HepG2 (cell line): Measurements from ENCODE around the gene ALOX5AP. TPM values are rescaled to one million over a fixed set of nuclear protein-coding genes. Genes with fewer than 3 reads are reported as not detected.

Experiments
- AFF4 ChIP-seq: sonication (generic); formaldehyde crosslinking; IDR thresholded peaks from 2 replicates; pipeline ENCODE4 v1.4.0; 2020; ENCODE audit warnings: missing genetic modification reagents
- ARNTL ChIP-seq: sonication (generic); formaldehyde crosslinking; IDR thresholded peaks from 2 replicates; pipeline ENCODE4 v1.4.0; 2020; ENCODE audit warnings: mild to moderate bottlenecking, missing genetic modification reagents
- ATF6 ChIP-seq: sonication (generic); formaldehyde crosslinking; conservative IDR thresholded peaks from 2 replicates; pipeline ENCODE4 v1.4.0; 2020; ENCODE audit warnings: missing genetic modification reagents
- FOXM1 ChIP-seq: sonication (generic); formaldehyde crosslinking; IDR thresholded peaks from 2 replicates; pipeline ENCODE4 v1.5.0; 2020; ENCODE audit warnings: missing genetic modification reagents
- NR2C2 ChIP-seq: sonication (generic); formaldehyde crosslinking; IDR thresholded peaks from 2 replicates; pipeline ENCODE4 v1.4.0; 2020; ENCODE audit warnings: missing genetic modification reagents, mild to moderate bottlenecking, moderate library complexity, borderline replicate concordance
- PAXIP1 ChIP-seq: sonication (generic); formaldehyde crosslinking; conservative IDR thresholded peaks from 2 replicates; pipeline ENCODE4 v1.4.0; 2020; ENCODE audit warnings: mild to moderate bottlenecking, missing genetic modification reagents, moderate library complexity
- POLR2G ChIP-seq: fragments of 200-400 bp; formaldehyde crosslinking; IDR thresholded peaks from 2 replicates; pipeline ENCODE4 v1.6.1; 2018; ENCODE audit warnings: mild to moderate bottlenecking, low read depth, low read length, moderate library complexity
- ZBTB7B ChIP-seq: sonication (generic); formaldehyde crosslinking; IDR thresholded peaks from 2 replicates; pipeline ENCODE4 v1.4.0; 2020; ENCODE audit warnings: missing genetic modification reagents
- ZNF678 ChIP-seq: sonication (generic); formaldehyde crosslinking; IDR thresholded peaks from 2 replicates; pipeline ENCODE4 v1.4.0; 2020; ENCODE audit warnings: mild to moderate bottlenecking, missing genetic modification reagents
- polyA plus RNA-seq, 8 experiments: library from polyadenylated mRNA; depleted of rRNA in 3 of 8; stranded (reverse) in 7 of 8; unstranded in 1 of 8; fragments of >200 nt; fragmentation: Illumina TruSeq in 4 of 8; extraction: Trizol in 4 of 8; gene quantifications; 2 replicates each; pipeline versions ENCODE4 v1.2.1 to v1.2.3, GENCODE V29; 2011 to 2016; ENCODE audit warnings: low read depth in 4 of 8, missing spikeins in 1 of 8, mixed read lengths in 1 of 8; ENCODE audit not compliant: insufficient read depth in 1 of 8
- total RNA-seq, 5 experiments: library from RNA; depleted of rRNA; stranded (reverse); fragments of >200 nt; fragmentation: Illumina TruSeq; extraction: Trizol; gene quantifications; 2 replicates each; pipeline ENCODE4 v1.2.3, GENCODE V29; 2016; ENCODE audit warnings: low read depth in 1 of 5
- TF ChIP-seq, protein P1 (sequence below): sonication (generic); formaldehyde crosslinking; IDR thresholded peaks from 2 replicates; pipeline ENCODE4 v1.9.0; 2021; ENCODE audit warnings: missing genetic modification reagents, borderline replicate concordance
- TF ChIP-seq, protein P2 (sequence below): sonication (generic); formaldehyde crosslinking; IDR thresholded peaks from 2 replicates; pipeline ENCODE4 v1.4.0; 2020; ENCODE audit warnings: missing genetic modification reagents, borderline replicate concordance

Gene ALOX5AP
- total and polyA plus RNA-seq, 2 of the 13 experiments (the other 11 are each of a cell fraction or from before 2014, with no cell fraction given), result 0.97 to 1.2 TPM

GRCh38 chr13:30718661-30719524, 16.4 kb upstream of the ALOX5AP start (continued):
- TF ChIP-seq FOXM1 (CRISPR knock-in tag), result no peak
- no peak for TF ChIP-seq ZNF678 (CRISPR knock-in tag)
- TF ChIP-seq AFF4 (CRISPR knock-in tag), result no peak
- no peak for TF ChIP-seq ATF6 (CRISPR knock-in tag)
- TF ChIP-seq, protein P1, sequence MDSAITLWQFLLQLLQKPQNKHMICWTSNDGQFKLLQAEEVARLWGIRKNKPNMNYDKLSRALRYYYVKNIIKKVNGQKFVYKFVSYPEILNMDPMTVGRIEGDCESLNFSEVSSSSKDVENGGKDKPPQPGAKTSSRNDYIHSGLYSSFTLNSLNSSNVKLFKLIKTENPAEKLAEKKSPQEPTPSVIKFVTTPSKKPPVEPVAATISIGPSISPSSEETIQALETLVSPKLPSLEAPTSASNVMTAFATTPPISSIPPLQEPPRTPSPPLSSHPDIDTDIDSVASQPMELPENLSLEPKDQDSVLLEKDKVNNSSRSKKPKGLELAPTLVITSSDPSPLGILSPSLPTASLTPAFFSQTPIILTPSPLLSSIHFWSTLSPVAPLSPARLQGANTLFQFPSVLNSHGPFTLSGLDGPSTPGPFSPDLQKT, result no peak
- TF ChIP-seq PAXIP1 (CRISPR knock-in tag), result no peak
- TF ChIP-seq, protein P2, sequence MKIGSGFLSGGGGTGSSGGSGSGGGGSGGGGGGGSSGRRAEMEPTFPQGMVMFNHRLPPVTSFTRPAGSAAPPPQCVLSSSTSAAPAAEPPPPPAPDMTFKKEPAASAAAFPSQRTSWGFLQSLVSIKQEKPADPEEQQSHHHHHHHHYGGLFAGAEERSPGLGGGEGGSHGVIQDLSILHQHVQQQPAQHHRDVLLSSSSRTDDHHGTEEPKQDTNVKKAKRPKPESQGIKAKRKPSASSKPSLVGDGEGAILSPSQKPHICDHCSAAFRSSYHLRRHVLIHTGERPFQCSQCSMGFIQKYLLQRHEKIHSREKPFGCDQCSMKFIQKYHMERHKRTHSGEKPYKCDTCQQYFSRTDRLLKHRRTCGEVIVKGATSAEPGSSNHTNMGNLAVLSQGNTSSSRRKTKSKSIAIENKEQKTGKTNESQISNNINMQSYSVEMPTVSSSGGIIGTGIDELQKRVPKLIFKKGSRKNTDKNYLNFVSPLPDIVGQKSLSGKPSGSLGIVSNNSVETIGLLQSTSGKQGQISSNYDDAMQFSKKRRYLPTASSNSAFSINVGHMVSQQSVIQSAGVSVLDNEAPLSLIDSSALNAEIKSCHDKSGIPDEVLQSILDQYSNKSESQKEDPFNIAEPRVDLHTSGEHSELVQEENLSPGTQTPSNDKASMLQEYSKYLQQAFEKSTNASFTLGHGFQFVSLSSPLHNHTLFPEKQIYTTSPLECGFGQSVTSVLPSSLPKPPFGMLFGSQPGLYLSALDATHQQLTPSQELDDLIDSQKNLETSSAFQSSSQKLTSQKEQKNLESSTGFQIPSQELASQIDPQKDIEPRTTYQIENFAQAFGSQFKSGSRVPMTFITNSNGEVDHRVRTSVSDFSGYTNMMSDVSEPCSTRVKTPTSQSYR (CRISPR knock-in tag), result peak; percentile 12; the same call in 1 of the 2 replicates
- no peak for TF ChIP-seq ARNTL
- no peak for TF ChIP-seq ZBTB7B
- no peak for TF ChIP-seq POLR2G
- peak; percentile 35; the same call in 1 of the 2 replicates for TF ChIP-seq NR2C2
